Esophagus squamous epithelium (tissue), 5 donors: Measurements from ENCODE around the gene ZNF132. TPM values are rescaled to one million over a fixed set of nuclear protein-coding genes. Genes with fewer than 3 reads are reported as not detected.
"Not testable (repeated sequence)": the region's sequence is repeated elsewhere in the genome, so short reads cannot be mapped to it uniquely, and the experiment has no call there.

ENCODE experiments used
- DNase-seq: peaks from one replicate; lab custom pipeline; 2025; lab: John Stamatoyannopoulos, UW
- H3K27ac ChIP-seq, 4 donors: fragments of 200-600 bp; sonication (generic); one replicate each; pipeline ENCODE4 v1.5.1; 2016 to 2019; ENCODE audit warnings: mild to moderate bottlenecking in 1 of 4
- H3K27me3 ChIP-seq, 4 donors: fragments of 200-600 bp; sonication (generic); 1 replicate in 3 of 4; 2 replicates in 1 of 4; pipeline versions ENCODE4 v1.5.1 to v1.6.0; 2017 to 2021; ENCODE audit warnings: antibody characterized with exemption in 1 of 4
- H3K36me3 ChIP-seq, 3 donors: fragments of 200-600 bp; sonication (generic); one replicate each; pipeline ENCODE4 v1.5.1; 2016 to 2019
- H3K4me1 ChIP-seq, 3 donors: fragments of 200-600 bp; sonication (generic); one replicate each; pipeline ENCODE4 v1.5.1; 2017 to 2019
- H3K4me3 ChIP-seq, 4 donors: fragments of 200-600 bp; sonication (generic); 1 replicate in 3 of 4; 2 replicates in 1 of 4; pipeline ENCODE4 v1.5.1; 2016 to 2019; ENCODE audit warnings: mild to moderate bottlenecking in 2 of 4, moderate library complexity in 1 of 4
- H3K9me3 ChIP-seq, 3 donors: fragments of 200-600 bp; sonication (generic); one replicate each; pipeline ENCODE4 v1.5.1; 2016 to 2019
- CTCF ChIP-seq, 6 experiments: fragments of 450-650 bp in 4 of 6; fragments of 200-600 bp in 2 of 6; sonication (generic) in 2 of 6; IDR thresholded peaks; one replicate each; pipeline ENCODE4 v1.5.1; 2016 to 2019; ENCODE audit warnings: antibody characterized with exemption in 6 of 6, mild to moderate bottlenecking in 4 of 6, moderate library complexity in 4 of 6
- POLR2A ChIP-seq, 4 donors: fragments of 450-650 bp; IDR thresholded peaks; one replicate each; pipeline ENCODE4 v1.6.1; 2017; ENCODE audit warnings: antibody characterized with exemption in 4 of 4, mild to moderate bottlenecking in 4 of 4, moderate library complexity in 3 of 4
- WGBS, 2 donors: methylation state at CpG; one replicate each; pipeline ENCODE4 v1.1.5; 2018; 5-methylcytosine and 5-hydroxymethylcytosine counted together
- intact Hi-C: fragments of 100-400 bp; cut with DNase I; formaldehyde crosslinking; loops from one replicate; pipeline ENCODE4 v1.15.0; 2022
- total RNA-seq, 4 donors: library from RNA; depleted of rRNA; stranded (reverse); fragments of >200 nt; gene quantifications; one replicate each; pipeline ENCODE4 v1.1.0, GENCODE V29; 2016
- donor health status: DM: yes; HTN: yes; CAD: no.

ZNF132 gene
- total RNA-seq, 4 donors from 2014 or later, result 2.0 to 5.3 (median 2.4) TPM

GRCh38 chr19:58473775-58474174, 33.8 kb upstream of the ZNF132 start:
- peaks cover 21 to 62% (median 23%) of the 10 kb centered on the region in 3 donors for H3K36me3 ChIP-seq

GRCh38 chr19:58471736-58472135, 31.8 kb upstream of the ZNF132 start:
- WGBS, 2 donors, result 95% methylated on average over 22 of the region's 39 CpGs; no CpG with 5 or more reads in 1 of the 2 donors
- intact Hi-C loops, result no loop called here
- Histone ChIP-seq H3K4me3 (no peak overlapping the region), H3K27ac (no peak overlapping the region), H3K4me1 (peaks cover 14 to 38% (median 19%) of the 10 kb centered on the region in 3 donors), H3K9me3 (no peaks in the 10 kb centered on the region), H3K36me3 (peaks cover 21 to 49% (median 23%) of the 10 kb centered on the region in 3 donors), H3K27me3 (no peaks in the 10 kb centered on the region)
- no peak for DNase-seq
- no peak for TF ChIP-seq CTCF (IDR thresholded peaks at IDR 0.05)
- no peak for TF ChIP-seq POLR2A (IDR thresholded peaks at IDR 0.05)

More at GRCh38 chr19:58473775-58474174, 33.8 kb upstream of the ZNF132 start:
- no peak overlapping the region for H3K27ac ChIP-seq
- intact Hi-C loops, result no loop called here
- no peaks in the 10 kb centered on the region for H3K27me3 ChIP-seq
- TF ChIP-seq CTCF (IDR thresholded peaks at IDR 0.05), result no peak
- no peak for TF ChIP-seq POLR2A (IDR thresholded peaks at IDR 0.05)
- H3K9me3 ChIP-seq, result no peaks in the 10 kb centered on the region
- DNase-seq, result no peak
- H3K4me1 ChIP-seq, result peaks cover 8 to 33% (median 18%) of the 10 kb centered on the region in 3 donors
- H3K4me3 ChIP-seq, result no peak overlapping the region

GRCh38 chr19:58470837-58471543, 31.0 kb upstream of the ZNF132 start:
- H3K27ac ChIP-seq, H3K4me3 ChIP-seq, H3K27me3 ChIP-seq, intact Hi-C loops, DNase-seq, H3K9me3 ChIP-seq: not testable (repeated sequence)
- 91 to 96% methylated on average over 5 to 17 of the region's 53 CpGs for WGBS, 2 donors
- H3K4me1 ChIP-seq, result peaks cover 14 to 38% (median 20%) of the 10 kb centered on the region in 3 donors
- H3K36me3 ChIP-seq, result peaks cover 21 to 49% (median 23%) of the 10 kb centered on the region in 3 donors

GRCh38 chr19:58469241-58470013, 29.5 kb upstream of the ZNF132 start:
- DNase-seq, result no peak
- Histone ChIP-seq H3K9me3 (no peaks in the 10 kb centered on the region), H3K36me3 (peaks cover 21 to 49% (median 23%) of the 10 kb centered on the region in 3 donors), H3K27me3 (no peaks in the 10 kb centered on the region), H3K27ac (no peak overlapping the region), H3K4me1 (peaks cover 12 to 27% (median 14%) of the 10 kb centered on the region in 3 donors), H3K4me3 (no peak overlapping the region)
- TF ChIP-seq CTCF (IDR thresholded peaks at IDR 0.05) (no peak), POLR2A (IDR thresholded peaks at IDR 0.05) (no peak)
- intact Hi-C loops, result no loop called here
- WGBS, 2 donors, result 92 to 96% methylated on average over 4 to 5 of the region's 17 CpGs

GRCh38 chr19:58468216-58468839, 28.4 kb upstream of the ZNF132 start:
- peak overlapping the region in 2 of 4 donors; percentile 9 to 83 for H3K4me3 ChIP-seq
- H3K27ac ChIP-seq, result no peak overlapping the region
- H3K27me3 ChIP-seq, result no peaks in the 10 kb centered on the region
- H3K4me1 ChIP-seq, result peaks cover 12 to 27% (median 14%) of the 10 kb centered on the region in 3 donors
- H3K9me3 ChIP-seq, result no peaks in the 10 kb centered on the region
- TF ChIP-seq POLR2A (IDR thresholded peaks at IDR 0.05), result no peak
- TF ChIP-seq CTCF (IDR thresholded peaks at IDR 0.05), result no peak
- 37 to 38% methylated on average over 4 to 5 of the region's 5 CpGs for WGBS, 2 donors
- no peak for DNase-seq
- H3K36me3 ChIP-seq, result peaks cover 21 to 44% (median 23%) of the 10 kb centered on the region in 3 donors
- intact Hi-C loops, result no loop called here
